HG02610 (cell line): ENCODE data around the gene SNCAIP.
"Not testable (repeated sequence)": the region's sequence is repeated elsewhere in the genome, so short reads cannot be mapped to it uniquely, and the experiment has no call there.

ENCODE experiments used
- ATAC-seq: cut with Tn5 transposase; IDR thresholded peaks from one replicate; pipeline ENCODE4 v1.9.1; 2021; ENCODE audit warnings: mild to moderate bottlenecking, moderate library complexity; ENCODE audit not compliant: unreplicated experiment

SNCAIP gene

DNA sequence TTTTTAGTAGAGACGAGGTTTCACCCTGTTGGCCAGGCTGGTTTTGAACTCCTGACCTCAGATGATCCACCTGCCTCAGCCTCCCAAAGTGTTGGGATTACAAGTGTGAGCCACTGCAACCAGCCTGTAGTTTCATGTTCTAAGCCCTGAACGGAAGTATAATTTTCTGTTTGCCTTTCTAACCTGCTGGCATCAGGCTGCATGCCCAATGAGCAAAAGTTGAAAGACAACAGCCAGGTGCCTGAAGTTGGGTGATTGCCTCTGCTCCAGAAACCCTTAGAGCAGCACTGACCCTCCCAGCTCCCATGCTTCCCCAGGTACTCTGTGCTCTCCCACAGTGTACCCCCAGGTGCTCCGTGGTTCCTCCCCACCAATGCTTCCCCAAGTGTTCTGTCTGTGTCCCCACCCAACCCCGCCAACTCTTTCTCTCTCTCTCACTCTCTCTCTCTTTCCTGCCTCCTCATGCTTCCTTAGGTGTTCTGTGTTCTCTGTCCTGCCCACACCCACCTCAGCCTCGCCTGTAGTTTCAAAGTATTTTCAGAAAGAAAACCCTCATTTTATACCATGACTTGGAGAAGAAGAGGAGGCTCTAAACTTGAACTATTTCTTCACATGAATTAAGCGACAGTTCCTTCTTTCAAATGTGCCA is 145.3 kb downstream of the SNCAIP start:
- ATAC-seq: no peak

GRCh38 chr5:122458278-122458872 is 146.3 kb downstream of the SNCAIP start:
- peak; percentile 74 for ATAC-seq

GRCh38 chr5:122462486-122462885 is 150.4 kb downstream of the SNCAIP start:
- ATAC-seq: no peak

GRCh38 chr5:122463221-122463620 is 151.2 kb downstream of the SNCAIP start:
- ATAC-seq: peak; percentile 81

- ATAC-seq: no peak
These were observed 152.2 kb downstream of the SNCAIP start for GRCh38 chr5:122464191-122464590.

- ATAC-seq: no peak
These were observed 153.1 kb downstream of the SNCAIP start for GRCh38 chr5:122465031-122465577.

GRCh38 chr5:122465994-122466393 is 154.0 kb downstream of the SNCAIP start:
- no peak for ATAC-seq

DNA sequence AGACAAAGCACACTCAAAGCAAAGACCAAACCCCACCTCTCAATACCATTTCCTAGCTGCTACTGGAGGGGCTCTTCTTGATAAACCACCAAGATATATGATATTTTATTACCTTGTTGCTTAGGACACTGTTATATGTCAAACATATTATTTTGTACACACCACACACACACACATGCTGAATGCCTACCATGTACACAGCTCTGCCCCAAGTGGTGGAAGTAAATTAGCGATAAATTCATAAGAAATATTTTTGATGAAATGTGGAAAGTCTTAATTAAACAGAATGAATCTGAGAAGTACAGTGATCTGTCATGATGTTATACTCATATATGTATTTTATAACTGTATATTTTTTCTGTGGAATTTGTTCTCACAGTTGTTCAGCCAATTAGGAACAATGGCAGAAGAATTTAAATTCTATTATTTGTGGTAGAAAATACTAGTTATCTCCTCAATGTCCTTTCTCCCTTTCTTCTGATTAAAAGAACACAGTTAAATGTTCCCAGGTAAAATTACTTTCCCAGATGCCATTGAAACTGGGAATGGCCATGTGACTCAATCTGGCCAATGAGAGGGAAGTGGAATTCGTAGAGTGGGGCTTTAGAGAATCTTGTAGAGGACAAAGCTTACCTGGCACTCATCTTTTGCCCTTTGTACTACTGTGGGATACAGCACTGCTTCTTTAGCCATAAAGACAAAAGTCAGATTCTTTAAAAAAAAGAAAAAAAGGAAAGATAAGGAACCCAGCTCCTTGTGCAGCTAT is 156.5 kb downstream of the SNCAIP start:
- no peak for ATAC-seq

- no peak for ATAC-seq
These were observed 157.4 kb downstream of the SNCAIP start for GRCh38 chr5:122469384-122469919.

GRCh38 chr5:122470365-122470764 is 158.3 kb downstream of the SNCAIP start:
- no peak for ATAC-seq

DNA sequence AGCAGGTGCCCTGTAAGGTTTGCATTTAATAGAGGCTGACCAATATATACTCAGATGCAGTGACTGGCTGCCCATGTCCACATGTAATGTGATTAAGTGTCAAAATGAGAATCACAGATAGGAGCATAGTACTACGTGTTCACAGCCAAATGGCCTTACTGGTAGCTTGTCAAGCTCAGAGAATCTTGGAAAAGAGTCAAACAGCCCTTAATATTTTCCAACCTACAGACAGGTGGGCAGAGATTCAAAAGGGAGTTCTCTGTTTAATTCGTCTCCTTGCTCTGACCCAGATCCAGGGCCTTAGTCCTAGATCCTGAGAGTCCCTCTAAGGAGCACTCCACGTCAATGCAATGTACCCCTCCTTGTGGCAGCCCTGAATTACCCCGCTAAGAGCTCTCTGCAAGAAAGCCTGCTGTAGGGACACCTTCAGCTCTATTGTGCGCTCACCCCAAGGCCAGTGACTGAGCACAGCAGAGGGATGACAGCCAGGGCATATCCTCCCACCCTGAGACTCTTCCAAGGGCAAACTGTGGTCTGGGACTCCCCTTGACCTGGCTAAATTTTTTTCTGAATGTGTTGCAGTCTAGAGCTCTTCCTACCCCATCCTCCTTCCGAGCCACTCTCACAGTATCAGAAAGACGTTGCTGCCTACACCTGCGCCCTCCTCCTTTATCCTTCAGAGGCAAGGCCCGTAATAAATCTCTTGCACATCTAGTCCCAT is 159.2 kb downstream of the SNCAIP start:
- no peak for ATAC-seq

GRCh38 chr5:122471752-122472061 is 159.7 kb downstream of the SNCAIP start:
- ATAC-seq: no peak

DNA sequence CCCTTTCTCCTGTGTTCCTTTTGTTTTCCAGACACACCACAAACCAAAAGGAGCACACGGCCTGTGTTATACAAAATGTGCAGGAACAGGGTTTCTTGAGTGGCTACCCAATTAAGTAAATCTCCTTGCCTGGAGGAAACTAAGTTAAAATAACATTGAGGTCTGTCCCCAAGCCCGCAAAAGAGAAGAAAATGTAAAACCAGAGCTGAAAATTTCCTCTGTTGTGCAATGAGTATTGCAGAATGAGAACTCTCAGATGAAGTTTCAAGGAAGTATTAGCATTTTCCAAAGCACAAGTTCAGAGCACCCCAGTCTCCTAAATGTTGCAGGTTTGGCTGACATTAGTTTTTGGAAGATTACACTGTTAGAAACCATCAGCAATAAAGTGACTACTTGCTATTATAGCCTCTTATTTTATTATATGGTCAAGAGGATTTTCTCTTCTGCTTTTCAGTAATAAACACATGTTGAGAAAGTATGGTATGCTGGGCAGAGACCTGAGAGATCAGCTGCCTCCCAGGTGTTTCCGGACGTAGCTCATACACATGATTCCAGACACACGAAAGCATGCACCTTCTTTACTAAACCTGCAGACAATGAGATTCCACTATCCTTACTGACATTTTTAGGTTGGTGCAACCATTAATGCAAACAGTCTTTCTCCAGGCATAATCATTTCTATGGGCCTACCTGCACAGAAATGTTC is 161.3 kb downstream of the SNCAIP start:
- ATAC-seq: no peak

GRCh38 chr5:122473941-122474340 is 161.9 kb downstream of the SNCAIP start:
- ATAC-seq: no peak

GRCh38 chr5:122478741-122479442 is 166.9 kb downstream of the SNCAIP start:
- no peak for ATAC-seq

DNA sequence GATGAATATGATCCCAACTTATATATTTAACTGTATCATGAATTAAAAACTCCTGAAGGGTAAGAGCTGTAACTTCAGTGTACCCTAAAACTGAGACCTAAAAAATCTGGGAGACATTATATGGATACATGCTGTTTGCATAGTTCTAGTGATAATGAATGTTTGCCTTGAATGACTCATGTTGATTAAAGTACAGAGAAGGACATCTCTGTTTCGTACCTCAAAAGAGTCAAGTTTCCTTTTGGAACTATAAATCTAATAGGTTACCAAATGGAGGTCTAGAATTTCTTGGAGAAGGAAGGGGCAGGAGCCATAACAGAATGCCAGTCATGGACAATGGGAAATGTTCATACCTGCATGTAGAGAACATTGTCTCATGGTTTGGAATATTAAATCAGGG is 168.1 kb downstream of the SNCAIP start:
- ATAC-seq: no peak

GRCh38 chr5:122484103-122484502 is 172.1 kb downstream of the SNCAIP start:
- no peak for ATAC-seq

GRCh38 chr5:122485226-122485625 is 173.2 kb downstream of the SNCAIP start:
- ATAC-seq: no peak

- not testable (repeated sequence) for ATAC-seq
These were observed 174.6 kb downstream of the SNCAIP start for GRCh38 chr5:122486616-122487015.

DNA sequence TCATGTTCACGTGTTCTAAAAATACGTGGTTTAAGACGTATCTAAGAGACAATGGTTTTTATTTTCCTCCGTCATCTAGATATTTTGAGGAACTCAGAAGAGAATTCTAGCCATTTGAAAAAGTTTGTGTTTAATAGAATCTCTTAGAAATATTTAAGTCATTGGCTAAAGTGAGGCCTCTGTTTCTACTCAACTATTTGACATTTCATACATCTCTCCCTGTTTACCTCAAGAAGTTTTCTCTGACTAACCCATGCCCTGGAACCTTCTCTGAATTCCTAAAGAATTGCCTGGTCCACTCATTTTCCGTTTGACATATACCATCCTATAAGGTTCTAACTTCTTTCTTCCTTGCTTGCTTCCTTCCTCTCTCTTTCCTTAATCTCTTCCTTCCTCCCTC is 178.7 kb downstream of the SNCAIP start:
- no peak for ATAC-seq
